Mesothelial cell of epicardium (in vitro differentiated cells): Measurements from ENCODE around the gene SMAD3. TPM values are rescaled to one million over a fixed set of nuclear protein-coding genes. Genes with fewer than 3 reads are reported as not detected.

Experiments
- DNase-seq, 2 experiments: peaks; one replicate each; pipeline ENCODE4 v3.0.0; 2021; ENCODE audit warnings: low spot score in 2 of 2; ENCODE audit not compliant: unreplicated experiment in 2 of 2
- H3K27ac Mint-ChIP-seq: 2 replicates; pipeline ENCODE4 v1.8.0; 2021; ENCODE audit warnings: mixed read lengths
- H3K27me3 Mint-ChIP-seq: 2 replicates; pipeline ENCODE4 v1.8.0; 2021; ENCODE audit warnings: low read depth, mixed read lengths
- H3K36me3 Mint-ChIP-seq: 2 replicates; pipeline ENCODE4 v1.8.0; 2021; ENCODE audit warnings: mixed read lengths
- H3K4me1 Mint-ChIP-seq: 2 replicates; pipeline ENCODE4 v1.8.0; 2021; ENCODE audit warnings: mixed read lengths
- H3K4me3 Mint-ChIP-seq: 2 replicates; pipeline ENCODE4 v1.8.0; 2021; ENCODE audit warnings: mild to moderate bottlenecking, moderate library complexity, mixed read lengths
- H3K9me3 Mint-ChIP-seq: 2 replicates; pipeline ENCODE4 v1.8.0; 2021; ENCODE audit warnings: mixed read lengths
- CTCF ChIP-seq: fragments of 200-600 bp; sonication (generic); IDR thresholded peaks from one replicate; pipeline ENCODE4 v1.5.0; 2021; ENCODE audit warnings: antibody characterized with exemption; ENCODE audit not compliant: unreplicated experiment
- total RNA-seq: library from RNA; stranded (reverse); gene quantifications from 3 replicates; pipeline ENCODE4 v1.2.1, GENCODE V29; 2021

SMAD3 gene
- total RNA-seq, 1 donor from 2014 or later = 96.2 TPM

GRCh38 chr15:67132276-67132675, 66.9 kb downstream of the SMAD3 start:
- no peak for TF ChIP-seq CTCF
- Mint-ChIP-seq H3K27ac (no peak overlapping the region), H3K4me3 (no peak overlapping the region), H3K27me3 (no peaks in the 10 kb centered on the region), H3K4me1 (peaks cover 55% of the 10 kb centered on the region), H3K9me3 (no peaks in the 10 kb centered on the region), H3K36me3 (peaks cover 3% of the 10 kb centered on the region)
- DNase-seq = no peak

- no peaks in the 10 kb centered on the region for H3K36me3 Mint-ChIP-seq
- TF ChIP-seq CTCF = no peak
- no peaks in the 10 kb centered on the region for H3K27me3 Mint-ChIP-seq
- no peaks in the 10 kb centered on the region for H3K9me3 Mint-ChIP-seq
- DNase-seq = no peak
- H3K4me1 Mint-ChIP-seq = peaks cover 55% of the 10 kb centered on the region
- no peak overlapping the region for H3K4me3 Mint-ChIP-seq
- H3K27ac Mint-ChIP-seq = peak overlapping the region; percentile 48
Measured at GRCh38 chr15:67133026-67133425, 67.6 kb downstream of the SMAD3 start.

- H3K36me3 Mint-ChIP-seq = no peaks in the 10 kb centered on the region
- H3K27ac Mint-ChIP-seq = peak overlapping the region; percentile 99
- no peak for DNase-seq
- H3K27me3 Mint-ChIP-seq = no peaks in the 10 kb centered on the region
- peaks cover 59% of the 10 kb centered on the region for H3K4me1 Mint-ChIP-seq
- no peaks in the 10 kb centered on the region for H3K9me3 Mint-ChIP-seq
- no peak for TF ChIP-seq CTCF
- no peak overlapping the region for H3K4me3 Mint-ChIP-seq
Measured at GRCh38 chr15:67133738-67134066, 68.3 kb downstream of the SMAD3 start.

GRCh38 chr15:67134067-67134838, 68.9 kb downstream of the SMAD3 start:
- DNase-seq = no peak
- Mint-ChIP-seq H3K27me3 (no peaks in the 10 kb centered on the region), H3K4me3 (no peak overlapping the region), H3K9me3 (no peaks in the 10 kb centered on the region), H3K36me3 (no peaks in the 10 kb centered on the region), H3K4me1 (peaks cover 65% of the 10 kb centered on the region), H3K27ac (peak overlapping the region; percentile 99)
- TF ChIP-seq CTCF = no peak

DNA sequence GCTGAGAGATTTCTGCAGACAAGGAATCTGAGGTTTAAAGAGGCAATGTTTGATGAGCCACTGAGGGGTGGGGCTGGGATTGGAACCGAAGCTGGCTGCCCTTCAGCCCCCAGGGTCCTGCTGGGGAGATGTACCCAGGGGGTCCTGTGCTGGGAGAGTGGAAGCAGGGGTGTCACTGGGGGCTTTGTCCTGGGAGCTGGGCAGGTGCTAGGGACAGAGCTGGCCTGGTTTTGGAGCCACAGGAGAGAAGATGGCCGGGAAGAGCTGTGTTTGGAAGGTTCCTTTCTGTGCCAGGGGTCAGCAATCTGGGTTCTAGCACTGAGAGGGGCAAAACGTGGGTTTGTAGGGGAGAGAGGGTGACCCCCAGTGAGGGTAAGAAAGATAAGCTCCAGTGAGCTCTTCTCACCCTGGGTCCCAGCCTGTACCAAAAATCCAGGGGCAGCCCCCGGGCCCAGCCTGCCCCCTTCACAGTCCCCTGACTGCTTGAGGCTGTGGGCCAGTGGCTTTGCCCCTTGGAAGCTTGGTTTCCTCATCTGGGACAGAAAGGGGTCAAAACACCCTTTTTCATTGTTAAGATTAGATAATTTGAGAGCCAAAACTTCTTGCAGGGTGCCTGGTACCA, 69.6 kb downstream of the SMAD3 start:
- DNase-seq = no peak
- Mint-ChIP-seq H3K4me1 (peaks cover 72% of the 10 kb centered on the region), H3K4me3 (no peak overlapping the region)

More for the DNA sequence above, 69.6 kb downstream of the SMAD3 start:
- H3K36me3 Mint-ChIP-seq = no peaks in the 10 kb centered on the region
- no peaks in the 10 kb centered on the region for H3K27me3 Mint-ChIP-seq
- H3K9me3 Mint-ChIP-seq = no peaks in the 10 kb centered on the region
- TF ChIP-seq CTCF = no peak
- peak overlapping the region; percentile 99 for H3K27ac Mint-ChIP-seq
